ENCODE measurements around the gene UMPS.
"Not testable (repeated sequence)": the region's sequence is repeated elsewhere in the genome, so short reads cannot be mapped to it uniquely, and the experiment has no call there.

Gene UMPS

DNA sequence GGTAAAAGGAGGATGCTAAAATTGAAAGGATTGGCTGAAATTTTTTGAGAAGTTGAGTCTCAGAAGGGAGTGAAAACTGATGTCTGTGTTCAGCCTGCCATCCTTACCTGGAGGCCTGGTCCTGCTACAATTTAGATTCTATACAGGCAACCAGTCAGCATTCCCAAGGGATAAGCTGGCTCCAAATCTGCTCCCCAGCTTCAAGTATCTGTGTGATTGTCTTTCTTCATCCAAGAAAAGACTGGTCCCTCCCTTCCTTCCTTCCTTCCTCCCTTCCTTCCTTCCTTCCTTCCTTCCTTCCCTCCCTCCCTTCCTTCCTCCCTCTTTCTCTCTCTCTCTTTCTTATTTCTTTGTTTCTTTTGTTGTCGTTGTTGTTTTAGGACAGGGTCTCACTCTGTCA lies 24.7 kb upstream of the UMPS start:
- DNase-seq (ENCODE audit: insufficient read length, low spot score) (no peak), FAIRE-seq (no peak)

DNA sequence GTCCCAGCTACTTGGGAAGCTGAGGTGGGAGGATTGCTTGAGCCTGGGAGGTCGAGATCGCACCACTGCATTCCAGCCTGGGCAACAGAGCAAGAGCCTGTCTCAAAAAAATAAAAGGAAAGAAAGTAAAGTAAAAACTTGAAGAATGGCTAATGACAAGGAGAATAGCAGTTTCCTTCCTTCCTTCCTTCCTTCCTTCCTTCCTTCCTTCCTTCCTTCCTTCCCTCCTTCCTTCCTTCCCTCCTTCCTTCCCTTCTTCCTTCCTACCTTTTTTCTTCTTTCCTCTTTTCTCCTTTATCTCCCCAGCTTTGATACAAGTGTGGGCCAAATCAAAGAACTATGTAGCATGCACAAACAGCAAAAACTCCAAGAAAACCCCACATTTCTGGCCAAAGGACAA lies 23.0 kb upstream of the UMPS start:
- not testable (repeated sequence) for DNase-seq (ENCODE audit: insufficient read length, low spot score); FAIRE-seq

DNA sequence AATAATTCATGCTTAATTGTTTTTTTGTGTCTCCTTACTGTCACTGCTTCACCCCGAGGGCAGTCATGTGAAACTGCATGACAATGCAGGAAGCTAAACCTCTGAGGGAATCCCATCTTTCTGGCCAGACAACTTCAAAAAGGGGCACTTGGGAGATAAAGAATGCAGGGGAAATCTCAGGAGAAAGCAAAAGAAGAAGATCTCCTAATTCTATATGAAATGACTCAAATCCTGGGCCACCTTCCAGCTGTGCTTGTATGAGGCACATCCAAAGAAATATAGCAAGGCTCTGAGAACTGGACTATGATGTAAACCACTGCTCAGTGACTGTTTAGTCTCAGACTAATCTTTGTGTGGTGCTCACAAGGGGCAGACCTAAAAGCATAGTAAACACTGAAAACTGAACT lies 22.6 kb upstream of the UMPS start:
- DNase-seq (ENCODE audit: insufficient read length, low spot score) = no peak
- no peak for FAIRE-seq

DNA sequence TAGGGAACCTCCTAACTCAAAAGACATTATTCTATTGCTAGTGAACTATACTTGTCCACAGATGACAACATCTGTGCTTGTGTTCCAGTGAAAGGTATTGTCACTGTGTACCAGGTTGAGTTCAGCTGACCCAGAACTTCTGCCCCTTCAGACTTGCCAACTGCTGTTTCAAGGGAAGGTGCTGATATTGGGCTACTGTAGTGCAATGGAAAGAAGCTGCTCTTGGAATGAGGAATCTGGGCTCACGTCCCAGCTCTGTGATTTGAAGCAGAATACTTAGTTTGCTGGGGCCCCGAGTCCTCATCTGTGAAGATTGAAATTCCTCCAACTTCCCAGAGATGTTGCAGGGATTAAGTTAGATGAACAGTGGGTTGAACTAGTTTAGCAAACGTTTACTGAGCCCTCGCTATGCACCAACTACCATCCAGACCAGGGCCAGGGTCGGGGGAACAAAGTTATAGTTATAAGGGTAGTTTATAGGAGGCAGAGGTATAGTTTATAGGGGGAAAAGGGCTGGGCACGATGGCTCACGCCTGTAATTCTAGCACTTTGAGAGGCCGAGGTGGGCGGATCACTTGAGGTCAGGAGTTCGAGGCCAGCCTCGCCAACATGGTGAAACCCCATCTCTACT lies 15.9 kb upstream of the UMPS start:
- FAIRE-seq (no peak), DNase-seq (ENCODE audit: insufficient read length, low spot score) (no peak)

DNA sequence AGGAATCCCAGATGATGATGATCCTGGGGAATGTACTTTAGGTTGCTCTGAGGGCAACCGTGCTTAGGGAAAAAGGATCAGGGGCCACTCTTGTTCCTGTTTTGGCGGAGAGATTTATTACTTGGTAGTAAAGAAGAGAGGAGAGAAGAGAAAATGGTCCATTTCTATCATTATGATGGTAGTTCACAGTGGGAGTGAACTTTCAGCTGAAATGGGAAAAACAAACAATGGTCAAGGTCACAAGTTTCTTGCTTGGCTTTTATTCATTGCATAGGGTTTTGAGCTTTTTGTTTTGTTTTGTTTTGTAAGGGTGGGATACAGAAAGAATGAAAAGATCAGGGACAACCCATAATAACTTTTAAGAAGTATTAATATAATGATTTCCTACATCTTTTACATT lies 7.7 kb upstream of the UMPS start:
- FAIRE-seq (no peak), DNase-seq (ENCODE audit: insufficient read length, low spot score) (no peak)

DNA sequence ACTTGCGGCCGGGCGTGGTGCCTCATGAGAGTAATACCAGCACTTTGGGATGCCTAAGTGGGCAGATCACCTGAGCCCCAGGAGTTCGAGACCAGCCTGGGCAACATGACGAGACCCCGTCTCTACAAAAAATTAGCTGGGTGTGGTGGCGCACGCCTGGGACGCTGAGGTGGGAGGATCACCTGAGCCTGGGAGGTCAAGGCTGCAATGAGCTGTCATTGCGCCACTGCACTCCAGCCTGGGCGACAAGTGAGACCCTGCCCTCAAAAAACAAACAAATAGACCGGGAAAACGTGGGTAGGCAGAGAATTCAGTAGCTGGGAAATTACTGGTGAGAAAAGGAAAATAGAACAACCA lies 667 bp downstream of the UMPS start:
- DNase-seq (ENCODE audit: insufficient read length, low spot score) (no peak), FAIRE-seq (no peak)

DNA sequence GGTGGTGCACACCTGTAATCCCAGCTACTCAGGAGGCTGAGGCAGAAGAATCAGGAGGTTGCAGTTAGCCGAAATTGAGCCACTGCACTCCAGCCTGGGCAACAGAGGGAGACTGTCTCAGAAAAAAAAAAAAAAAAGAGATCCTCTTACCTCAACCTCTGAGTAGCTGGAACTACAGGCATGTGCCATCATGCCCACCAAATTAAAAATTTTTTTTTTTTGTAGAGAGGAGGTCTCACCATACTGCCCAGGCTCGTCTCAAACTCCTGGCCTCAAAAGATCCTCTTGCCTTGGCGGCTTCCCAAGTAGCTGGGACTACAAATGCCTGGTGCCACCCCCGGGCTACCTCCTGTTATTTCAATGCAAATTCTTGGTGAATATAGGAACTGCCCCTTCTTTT lies 1.5 kb downstream of the UMPS start:
- FAIRE-seq = no peak

DNA sequence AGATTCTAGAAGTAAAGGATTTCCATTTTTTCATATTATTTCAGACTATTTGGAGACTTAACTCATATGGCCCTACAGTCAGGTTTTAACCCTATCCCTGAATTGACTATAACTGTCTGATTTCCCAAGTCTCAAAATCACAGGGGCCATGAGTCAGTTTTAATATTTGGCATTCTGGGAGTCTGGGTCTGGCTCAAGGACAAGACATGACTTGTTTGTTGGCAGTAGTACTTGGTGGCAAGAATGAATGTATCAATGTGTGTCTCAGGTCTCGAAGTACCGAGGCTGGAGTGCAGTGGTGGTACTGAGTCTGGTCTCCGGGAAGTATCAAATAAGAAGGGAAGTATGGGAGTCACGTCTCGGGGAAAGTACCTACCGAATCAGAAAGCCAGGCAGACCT lies 10.8 kb downstream of the UMPS start:
- FAIRE-seq (peak; percentile 20), DNase-seq (ENCODE audit: insufficient read length, low spot score) (no peak)

More for the DNA sequence above, 1.5 kb downstream of the UMPS start:
- DNase-seq (ENCODE audit: insufficient read length, low spot score) = no peak

DNA sequence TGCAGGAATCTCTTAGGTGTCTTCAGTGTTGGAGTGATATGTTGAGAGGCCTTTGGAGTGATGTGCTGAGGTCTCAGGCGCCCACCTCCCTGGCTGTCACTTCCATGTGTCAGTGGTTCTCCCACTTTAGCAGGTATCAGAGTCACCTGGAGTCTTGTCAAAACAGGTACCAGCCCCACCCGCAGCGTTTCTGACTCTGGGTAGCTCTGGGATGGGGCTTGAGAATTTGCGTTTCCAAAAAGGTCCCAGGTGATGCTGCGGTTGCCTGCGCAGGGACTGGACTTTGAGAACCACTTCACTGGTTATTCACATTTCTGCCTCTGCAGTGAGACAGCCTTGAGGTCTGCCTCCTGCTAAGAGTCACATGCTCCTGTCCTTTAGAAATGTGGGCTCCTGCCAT lies 15.5 kb downstream of the UMPS start:
- no peak for FAIRE-seq

DNA sequence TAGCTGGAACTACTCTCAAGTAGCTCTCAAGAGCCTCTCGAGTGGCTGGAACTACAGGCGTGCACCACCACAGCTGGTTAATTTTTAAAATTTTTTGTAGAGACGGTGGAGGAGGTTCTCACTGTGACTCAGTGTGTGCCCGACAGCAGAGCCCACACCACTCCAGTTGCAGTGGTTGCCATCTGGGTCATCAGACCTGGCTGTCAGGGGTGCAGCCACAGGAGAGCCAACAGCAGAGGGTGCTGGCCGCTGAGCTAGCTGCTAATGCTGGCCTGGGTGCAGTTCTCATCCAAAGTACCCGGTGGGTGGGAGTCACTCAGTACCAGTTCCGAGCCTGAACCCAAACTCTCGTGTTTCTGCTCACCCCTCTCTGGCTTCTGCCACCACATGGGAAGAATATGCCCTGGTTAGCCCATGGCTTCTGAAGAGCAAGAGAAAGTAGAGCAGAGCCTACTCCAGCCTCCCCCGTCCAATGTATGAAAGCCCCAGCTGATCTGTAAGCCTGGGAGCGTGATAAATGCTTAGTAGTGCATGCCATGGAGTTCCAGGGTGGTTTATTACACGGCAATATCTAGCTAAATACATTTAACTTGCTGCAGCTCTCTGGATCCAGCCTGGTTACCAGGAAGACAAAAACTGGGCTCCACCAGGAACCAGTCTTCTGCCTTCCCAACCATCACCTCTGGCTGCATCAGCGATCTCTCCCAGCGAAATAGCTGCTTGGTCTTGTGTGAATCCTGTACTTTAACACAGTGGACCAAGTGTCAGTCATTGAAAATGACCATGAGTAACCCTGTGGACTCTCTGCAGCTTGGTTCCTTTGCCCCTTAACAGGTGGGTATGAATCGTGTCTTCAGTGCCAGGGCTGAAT lies 17.1 kb downstream of the UMPS start:
- no peak for FAIRE-seq

More for the DNA sequence above, 15.5 kb downstream of the UMPS start:
- DNase-seq (ENCODE audit: insufficient read length, low spot score) = no peak

DNA sequence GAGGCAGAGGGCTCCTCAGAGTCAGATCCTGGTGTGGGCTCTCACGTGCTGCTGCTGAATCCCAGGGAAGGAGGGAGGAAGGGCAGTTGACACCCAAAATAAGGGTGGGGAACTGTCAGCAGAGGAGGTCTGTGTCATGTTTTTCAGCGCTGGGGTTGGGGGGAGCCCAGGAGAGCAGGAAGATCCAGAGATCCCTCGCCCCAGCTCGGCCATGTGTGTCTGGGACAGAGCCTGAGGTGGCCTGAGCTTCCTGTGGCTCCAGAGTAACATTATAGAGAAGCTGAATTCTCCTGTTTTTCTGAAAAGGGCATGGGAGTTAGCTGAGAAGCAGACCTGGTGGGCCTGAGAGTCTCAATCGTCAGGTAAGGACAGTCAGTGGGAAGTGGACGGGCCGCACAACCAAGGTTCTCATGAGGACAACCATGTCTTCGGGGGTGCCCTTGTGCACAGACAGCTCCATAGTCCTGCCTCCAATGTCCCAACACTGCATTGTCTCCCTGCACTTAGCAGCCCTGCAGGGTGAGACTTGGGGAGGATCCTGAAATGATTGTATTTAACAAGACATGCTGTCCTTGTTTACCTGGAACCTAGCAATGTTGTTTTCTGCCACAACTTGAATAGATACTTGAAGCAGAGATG lies 18.4 kb downstream of the UMPS start:
- no peak for FAIRE-seq
- no peak for DNase-seq (ENCODE audit: insufficient read length, low spot score)

More for the DNA sequence above, 17.1 kb downstream of the UMPS start:
- no peak for DNase-seq (ENCODE audit: insufficient read length, low spot score)

DNA sequence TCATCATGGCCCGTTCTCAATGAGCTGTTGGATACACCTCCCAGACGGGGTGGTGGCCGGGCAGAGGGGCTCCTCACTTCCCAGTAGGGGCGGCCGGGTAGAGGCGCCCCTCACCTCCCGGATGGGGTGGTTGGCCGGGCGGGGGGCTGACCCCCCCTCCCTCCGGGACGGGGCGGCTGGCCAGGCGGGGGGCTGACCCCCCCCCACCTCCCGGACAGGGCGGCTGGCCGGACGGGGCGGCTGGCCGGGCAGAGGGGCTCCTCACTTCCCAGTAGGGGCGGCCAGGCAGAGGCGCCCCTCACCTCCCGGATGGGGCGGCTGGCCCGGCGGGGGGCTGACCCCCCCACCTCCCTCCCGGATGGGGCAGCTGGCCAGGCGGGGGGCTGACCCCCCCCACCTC lies 19.6 kb downstream of the UMPS start:
- not testable (repeated sequence) for DNase-seq (ENCODE audit: insufficient read length, low spot score); FAIRE-seq

DNA sequence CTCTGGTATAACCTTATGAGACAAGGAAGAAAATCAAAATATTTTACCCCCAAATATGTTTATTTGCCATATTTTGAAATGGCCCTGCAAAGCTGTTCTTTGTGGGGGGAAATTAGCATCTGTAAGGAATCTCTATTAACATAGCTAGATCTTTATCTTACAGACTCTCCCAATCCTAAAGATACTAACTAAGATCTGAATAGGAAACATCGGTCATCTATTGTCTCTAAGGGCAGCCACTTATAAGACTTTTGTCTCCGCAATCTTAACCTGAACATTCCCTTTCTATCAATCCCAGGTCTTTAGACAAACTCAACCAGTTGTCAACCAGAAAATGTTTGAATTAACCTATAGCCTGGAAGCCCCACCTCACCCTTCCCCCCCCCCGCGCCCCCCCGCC lies 21.2 kb downstream of the UMPS start:
- FAIRE-seq = no peak
- DNase-seq (ENCODE audit: insufficient read length, low spot score) = no peak

DNA sequence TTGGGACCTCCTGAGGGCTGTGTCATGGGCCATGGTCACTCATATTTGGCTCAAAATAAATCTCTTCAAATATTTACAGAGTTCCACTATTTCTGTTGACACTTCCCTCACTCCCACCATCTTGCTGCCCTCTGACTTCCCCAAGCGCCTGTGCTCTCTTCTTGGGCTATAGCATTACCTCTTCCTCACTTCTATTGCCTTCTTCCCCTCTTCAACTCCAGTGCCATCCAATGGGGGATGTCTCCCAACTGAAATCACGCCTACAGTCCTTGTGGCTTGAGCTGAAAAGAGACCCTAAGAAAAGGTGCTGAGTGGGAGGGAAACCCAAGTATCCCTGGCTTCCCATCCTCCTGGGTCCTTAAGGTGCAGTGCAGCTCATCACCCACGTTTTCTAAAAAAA lies 21.8 kb downstream of the UMPS start:
- FAIRE-seq = no peak
- DNase-seq (ENCODE audit: insufficient read length, low spot score) = no peak

DNA sequence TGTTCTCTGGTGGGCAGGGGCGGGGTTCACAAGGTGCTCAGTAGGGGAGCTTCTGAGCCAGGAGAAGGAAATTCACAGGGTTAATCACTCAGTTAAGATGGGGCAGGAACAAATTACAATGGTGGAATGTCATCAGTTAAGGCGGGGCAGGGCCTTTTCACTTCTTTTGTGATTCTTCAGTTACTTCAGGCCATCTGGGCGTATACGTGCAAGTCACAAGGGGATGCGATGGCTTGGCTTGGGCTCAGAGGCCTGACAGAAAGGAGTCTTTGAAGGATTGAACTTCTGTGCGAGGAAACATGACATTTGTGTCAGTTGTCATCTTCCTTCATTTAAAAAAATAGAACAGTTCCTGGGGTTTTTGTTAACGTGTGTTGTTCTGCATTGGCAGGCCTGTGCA lies 27.7 kb downstream of the UMPS start:
- DNase-seq (ENCODE audit: insufficient read length, low spot score); FAIRE-seq: not testable (repeated sequence)

DNA sequence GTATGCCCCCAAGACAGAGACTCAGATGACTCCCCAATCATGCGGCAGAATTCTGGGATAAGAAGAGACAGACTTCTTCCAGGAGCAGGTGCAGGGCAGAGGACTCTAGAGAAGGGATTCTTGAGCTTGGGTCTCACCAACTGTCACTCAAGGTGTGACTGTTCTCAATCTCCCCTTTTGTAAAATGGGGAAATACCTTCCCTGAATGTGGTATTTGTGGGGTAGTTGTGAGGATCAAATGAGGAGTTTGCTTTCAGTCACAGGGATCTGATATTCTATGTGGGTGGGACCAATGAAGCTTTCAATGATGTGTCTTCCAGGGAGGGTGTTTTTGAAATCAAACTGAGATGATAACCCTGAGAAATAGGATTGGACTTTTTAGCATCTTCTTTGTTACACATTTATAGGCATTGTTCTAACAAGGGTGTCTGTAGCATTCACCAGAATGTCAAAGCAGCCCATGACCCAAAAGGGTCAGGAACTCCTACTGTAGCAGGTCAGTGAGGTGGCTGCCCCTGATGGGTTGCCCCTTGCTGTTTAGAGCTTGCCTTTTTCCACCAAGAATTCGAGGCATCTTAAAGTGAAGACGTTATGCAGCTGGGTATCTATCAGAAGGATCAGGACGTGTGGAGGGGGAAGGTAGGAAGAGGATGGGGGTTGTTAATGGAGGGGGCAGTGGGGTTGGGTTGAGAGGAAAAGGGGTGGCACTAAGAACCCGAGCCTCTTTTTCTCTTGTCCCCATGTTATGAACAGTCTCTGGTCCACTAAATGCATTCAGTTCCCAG lies 28.8 kb downstream of the UMPS start:
- no peak for DNase-seq (ENCODE audit: insufficient read length, low spot score)

DNA sequence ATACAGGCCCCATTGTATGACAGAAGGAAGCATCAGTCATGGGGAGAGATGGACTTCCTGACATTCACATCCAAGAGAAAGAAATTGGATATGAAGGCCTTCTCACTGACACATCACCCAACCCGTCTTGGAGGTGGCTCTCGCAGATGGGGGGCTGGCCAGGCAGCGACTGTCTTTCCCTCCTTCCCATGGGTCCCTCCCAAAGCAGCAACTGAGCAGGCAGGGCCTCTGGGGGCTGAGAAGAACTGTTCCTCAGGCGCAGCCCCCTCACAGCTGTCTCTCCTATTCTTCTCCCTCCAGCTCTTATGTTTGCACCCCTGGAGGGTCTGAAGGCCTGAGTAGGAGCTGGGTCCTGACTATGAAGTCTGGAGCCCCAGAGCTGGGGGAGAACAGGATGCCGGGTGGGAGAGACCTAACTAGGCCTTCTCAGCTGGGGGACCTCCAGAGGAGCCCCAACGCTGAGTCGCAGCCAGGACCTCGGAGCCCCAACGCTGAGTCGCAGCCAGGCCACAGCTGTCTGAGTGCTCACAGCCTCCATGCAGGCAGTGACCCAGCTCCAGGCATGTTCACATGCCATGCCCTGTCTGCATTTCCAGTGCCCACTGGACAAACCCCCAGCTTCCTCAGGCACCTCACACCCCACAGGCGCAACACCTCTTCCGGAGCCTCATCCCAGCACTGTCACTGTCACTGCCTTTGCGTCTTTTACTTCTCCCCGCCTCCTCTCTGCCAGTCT lies 29.6 kb downstream of the UMPS start:
- DNase-seq (ENCODE audit: insufficient read length, low spot score) (no peak), FAIRE-seq (no peak)

More for the DNA sequence above, 28.8 kb downstream of the UMPS start:
- FAIRE-seq = no peak

DNA sequence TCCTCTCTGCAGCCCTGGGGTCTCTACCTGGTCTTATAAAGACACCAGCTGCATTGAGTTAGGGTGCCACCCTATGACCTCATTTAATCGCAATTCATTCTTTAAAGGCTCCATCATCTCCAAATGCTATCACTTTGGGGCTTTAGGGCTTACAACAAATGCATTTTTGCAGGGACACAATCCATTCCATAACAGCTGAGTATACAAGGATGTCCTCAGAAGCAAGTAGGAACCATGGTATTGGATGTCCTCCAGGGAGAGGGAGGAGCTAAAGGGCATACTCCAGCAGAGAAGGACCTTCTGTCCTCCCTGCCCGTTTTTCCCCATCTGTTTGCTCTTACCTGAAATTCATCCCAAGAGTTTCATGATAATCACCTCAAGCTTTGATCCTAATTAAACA lies 30.3 kb downstream of the UMPS start:
- FAIRE-seq (no peak), DNase-seq (ENCODE audit: insufficient read length, low spot score) (no peak)

DNA sequence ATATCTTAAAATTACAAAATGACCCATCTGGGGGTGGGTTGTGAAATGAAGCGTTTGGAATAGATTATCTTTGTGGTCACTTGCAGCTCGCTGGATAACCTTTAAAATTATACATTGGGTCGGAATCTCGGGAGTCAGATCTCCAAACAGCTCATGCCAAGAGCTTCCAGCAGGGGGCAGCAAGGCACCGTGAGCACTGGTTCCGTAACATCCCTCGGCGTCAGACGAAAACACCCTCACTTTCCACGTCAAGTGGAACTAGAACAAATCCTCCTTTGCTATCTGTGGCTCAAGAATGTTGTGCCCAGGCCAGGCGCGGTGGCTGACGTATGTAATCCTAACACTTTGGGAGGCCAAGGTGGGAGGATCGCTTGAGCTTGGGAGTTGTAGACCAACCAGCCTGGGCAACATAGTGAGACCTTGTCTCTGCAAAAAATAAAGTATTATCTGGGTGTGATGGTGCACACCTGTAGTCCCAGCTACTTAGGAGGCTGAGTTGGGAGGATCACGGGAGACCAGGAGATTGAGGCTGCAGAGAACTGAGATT lies 31.1 kb downstream of the UMPS start:
- peak; percentile 78 for DNase-seq (ENCODE audit: insufficient read length, low spot score)
- peak; percentile 54 for FAIRE-seq

All from HTR-8/SVneo (cell line).